22Rv1 (cell line): ENCODE data around the gene GATAD2A.

ENCODE experiments used
- H3K27ac ChIP-seq: fragments of 450-650 bp; 2 replicates; pipeline ENCODE4 v1.5.1; 2017
- CTCF ChIP-seq: fragments of 450-650 bp; IDR thresholded peaks from 2 replicates; pipeline ENCODE4 v1.5.1; 2017; ENCODE audit warnings: mild to moderate bottlenecking
- ZFX ChIP-seq: fragments of 450-650 bp; IDR thresholded peaks from 2 replicates; pipeline ENCODE4 v1.6.1; 2017; ENCODE audit warnings: antibody characterized with exemption, borderline replicate concordance

The GATAD2A gene

GRCh38 chr19:19543101-19543500 is 137.6 kb downstream of the GATAD2A start:
- TF ChIP-seq ZFX (no peak), CTCF (no peak)

DNA sequence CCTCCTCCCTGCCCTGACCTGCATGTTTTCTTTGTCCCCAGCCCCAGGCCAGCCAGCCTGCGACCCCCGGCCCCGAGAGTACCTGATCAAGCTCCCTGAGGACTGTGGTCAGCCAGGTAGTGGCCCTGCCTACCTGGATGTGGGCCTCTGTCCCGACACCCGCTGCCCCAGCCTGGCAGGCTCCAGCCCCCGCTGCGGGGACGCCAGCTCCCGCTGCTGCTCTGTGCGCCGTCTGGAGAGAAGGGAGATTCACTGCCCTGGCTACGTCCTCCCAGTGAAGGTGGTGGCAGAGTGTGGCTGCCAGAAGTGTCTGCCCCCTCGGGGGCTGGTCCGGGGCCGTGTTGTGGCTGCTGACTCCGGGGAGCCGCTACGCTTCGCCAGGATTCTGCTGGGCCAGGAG is 138.2 kb downstream of the GATAD2A start:
- no peak overlapping the region for H3K27ac ChIP-seq
- TF ChIP-seq ZFX (no peak), CTCF (no peak)

More at GRCh38 chr19:19543101-19543500, 137.6 kb downstream of the GATAD2A start:
- H3K27ac ChIP-seq = no peak overlapping the region

DNA sequence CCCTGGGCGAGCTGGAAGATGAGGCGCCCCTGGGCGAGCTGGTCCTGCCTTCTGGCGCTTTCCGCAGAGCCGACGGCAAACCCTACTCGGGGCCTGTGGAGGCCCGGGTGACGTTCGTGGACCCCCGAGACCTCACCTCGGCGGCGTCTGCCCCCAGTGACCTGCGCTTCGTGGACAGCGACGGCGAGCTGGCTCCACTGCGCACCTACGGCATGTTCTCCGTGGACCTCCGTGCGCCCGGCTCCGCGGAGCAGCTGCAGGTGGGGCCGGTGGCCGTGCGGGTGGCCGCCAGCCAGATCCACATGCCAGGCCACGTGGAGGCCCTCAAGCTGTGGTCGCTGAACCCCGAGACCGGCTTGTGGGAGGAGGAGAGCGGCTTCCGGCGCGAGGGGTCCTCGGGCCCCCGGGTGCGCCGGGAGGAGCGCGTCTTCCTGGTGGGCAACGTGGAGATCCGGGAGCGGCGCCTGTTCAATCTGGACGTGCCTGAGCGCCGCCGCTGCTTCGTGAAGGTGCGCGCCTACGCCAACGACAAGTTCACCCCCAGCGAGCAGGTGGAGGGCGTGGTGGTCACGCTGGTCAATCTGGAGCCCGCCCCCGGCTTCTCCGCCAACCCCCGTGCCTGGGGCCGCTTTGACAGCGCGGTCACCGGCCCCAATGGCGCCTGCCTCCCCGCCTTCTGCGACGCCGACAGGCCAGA is 138.9 kb downstream of the GATAD2A start:
- no peak for TF ChIP-seq CTCF
- no peak for TF ChIP-seq ZFX
- H3K27ac ChIP-seq = no peak overlapping the region

GRCh38 chr19:19544954-19545591 is 139.6 kb downstream of the GATAD2A start:
- H3K27ac ChIP-seq = no peak overlapping the region
- TF ChIP-seq CTCF (no peak), ZFX (no peak)

GRCh38 chr19:19545707-19546106 is 140.2 kb downstream of the GATAD2A start:
- TF ChIP-seq ZFX (no peak), CTCF (no peak)
- H3K27ac ChIP-seq = no peak overlapping the region

DNA sequence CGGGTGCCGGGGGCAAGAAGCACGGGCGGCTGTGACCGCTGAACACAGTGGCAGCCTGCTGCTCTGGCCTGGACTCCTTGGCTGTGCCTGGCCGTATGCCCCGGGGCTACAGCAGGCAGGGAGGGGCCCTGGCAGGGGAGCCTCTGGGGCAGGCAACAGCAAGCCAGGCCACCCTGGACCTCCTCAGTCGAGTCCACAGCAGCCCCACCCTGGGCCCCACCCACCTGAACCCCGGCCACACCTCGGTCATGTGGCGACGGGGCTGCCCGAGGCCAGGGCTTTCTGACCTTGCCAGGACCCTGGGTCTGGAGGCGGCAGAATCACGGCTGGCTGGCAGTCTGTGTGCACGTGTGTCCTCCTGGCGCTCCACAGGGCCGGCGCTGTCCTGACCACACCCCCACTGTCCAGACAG is 141.3 kb downstream of the GATAD2A start:
- TF ChIP-seq CTCF = no peak
- TF ChIP-seq ZFX = no peak
- no peak overlapping the region for H3K27ac ChIP-seq

DNA sequence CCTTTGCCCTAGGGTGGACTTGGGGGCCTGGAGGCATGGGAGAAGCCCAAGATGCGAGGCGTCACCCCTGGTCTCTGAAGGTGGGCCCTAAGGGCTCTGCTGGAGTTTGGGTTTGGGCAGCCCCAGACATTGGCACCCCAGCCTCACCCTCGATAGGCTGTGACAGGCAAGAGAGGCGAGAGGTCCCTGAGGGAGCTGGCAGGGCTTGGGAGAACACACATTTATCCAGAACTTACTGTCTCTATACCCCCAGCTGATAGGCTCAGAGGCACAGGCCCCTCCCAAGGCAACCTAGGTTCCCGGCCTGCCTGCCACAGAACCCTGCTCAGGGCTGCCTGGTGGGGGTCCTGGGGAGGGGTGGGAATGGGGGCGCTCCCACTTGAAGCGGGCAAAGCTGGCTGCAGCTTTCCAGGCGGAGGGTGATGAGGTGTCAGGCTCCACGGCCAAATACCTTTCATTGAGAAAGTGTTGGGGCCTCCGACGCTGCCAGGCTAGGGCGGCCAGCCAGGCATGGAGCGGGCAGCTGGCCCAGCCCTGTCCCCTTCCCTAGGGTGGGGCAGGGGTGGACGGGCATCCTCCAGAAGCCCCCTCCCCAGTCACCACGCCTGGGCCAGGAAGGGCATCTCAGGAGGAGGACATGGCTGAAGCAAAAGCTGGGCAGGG is 142.3 kb downstream of the GATAD2A start:
- TF ChIP-seq CTCF (no peak), ZFX (no peak)
- no peak overlapping the region for H3K27ac ChIP-seq
